GM18520 (cell line): ENCODE results near the gene PALM2AKAP2.

ENCODE experiments used
- ATAC-seq: cut with Tn5 transposase; IDR thresholded peaks from one replicate; pipeline ENCODE4 v1.9.1; 2021; ENCODE audit not compliant: unreplicated experiment

Gene PALM2AKAP2

DNA sequence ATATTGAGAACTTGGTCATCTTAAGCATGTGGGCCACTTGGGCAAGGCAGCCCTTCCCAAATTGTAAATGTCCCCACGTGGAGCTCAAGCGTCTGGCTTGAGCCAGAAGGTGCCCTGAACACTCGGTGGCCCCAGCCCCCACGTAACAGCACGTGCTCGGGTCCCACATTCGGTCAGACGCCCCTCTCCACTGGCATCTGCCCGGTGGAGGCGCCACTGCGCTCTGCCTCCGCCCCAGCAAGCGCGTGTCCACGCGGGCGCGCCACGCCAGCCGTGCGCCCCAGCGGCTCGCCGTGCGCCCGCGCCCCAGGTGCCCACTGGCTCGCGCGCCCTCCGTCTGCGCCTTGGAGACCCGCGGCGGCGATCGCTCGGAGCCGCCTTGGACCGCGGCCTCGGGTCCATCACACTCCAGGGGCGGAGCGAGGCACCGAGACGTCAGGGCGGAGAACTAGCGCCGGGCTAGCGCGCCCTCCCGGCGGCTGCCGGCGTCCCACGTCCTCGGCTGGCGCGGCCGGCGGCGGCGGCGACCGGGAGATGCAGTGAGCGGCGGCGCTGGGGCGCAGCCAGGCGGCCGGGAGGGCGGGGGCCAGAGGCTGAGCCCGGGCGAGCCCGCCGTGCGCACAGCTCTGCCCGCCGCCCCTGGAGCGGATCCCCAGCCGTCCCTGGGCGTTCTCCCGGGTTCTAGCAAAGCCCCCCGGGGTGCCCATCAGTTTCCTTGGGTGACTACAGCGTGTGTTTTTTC lies at the start of gene PALM2AKAP2:
Gene PALM2AKAP2, plus strand, starts transcription at position 488 of the 742 bp plus-strand sequence. CDS start 291 bp downstream, outside the sequence.
- ATAC-seq, result no peak

DNA sequence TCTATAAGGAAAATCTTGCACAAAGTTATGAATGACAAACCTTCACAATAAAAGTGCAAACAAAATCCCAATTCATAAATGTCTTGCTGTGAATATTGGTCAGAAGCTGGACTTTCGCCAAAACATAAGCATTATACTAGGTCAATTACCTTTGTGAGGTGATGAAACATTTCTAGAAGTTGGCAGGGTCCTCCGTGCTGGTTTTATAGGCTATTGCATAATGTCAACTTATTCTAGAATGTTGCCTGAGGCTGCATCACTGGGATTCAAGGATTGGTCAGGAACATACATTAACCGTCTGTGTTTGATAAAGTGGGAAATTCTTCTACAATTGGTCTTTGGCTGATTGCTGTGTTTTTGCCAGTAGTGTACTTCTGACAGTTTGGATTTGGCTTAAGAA lies 49.8 kb upstream of the PALM2AKAP2 start:
- no peak for ATAC-seq

DNA sequence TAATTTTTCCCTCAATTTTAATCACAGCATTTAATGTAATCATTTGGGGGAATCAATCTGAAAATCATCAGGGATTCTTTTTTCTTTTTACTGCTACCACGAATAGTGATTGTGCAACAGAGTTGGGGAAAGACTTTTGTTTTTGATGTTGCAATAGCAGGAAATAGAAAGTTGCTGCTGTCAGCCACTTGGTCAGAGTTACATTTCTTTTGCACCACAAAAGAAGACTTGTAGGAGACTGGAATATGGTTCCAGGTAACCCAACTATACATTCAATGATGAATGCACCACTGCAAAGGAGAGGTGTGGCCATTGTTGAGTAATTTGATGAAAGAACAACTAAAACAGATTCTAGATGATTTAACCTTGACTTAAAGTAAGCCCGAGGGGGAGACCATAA lies 46.3 kb upstream of the PALM2AKAP2 start:
- ATAC-seq, result no peak

DNA sequence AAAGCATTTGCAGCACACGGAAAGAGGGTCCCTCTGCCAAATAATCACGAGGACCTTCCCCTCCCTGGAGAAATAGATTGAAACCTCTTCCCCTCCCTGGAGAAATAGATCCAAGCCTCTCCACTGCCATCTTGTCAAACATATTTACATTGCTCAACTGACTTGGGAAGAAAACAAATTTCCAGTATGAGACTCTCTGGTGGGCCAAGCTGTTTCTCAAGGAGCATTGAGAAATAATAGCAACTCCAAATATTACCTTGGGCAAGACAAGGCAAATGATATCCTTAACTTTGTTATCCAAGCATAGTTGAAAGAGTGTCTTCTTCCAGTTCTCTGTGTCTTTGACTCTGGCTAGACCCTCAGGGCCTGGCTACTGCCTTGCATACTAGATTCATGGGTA lies 45.2 kb upstream of the PALM2AKAP2 start:
- no peak for ATAC-seq

DNA sequence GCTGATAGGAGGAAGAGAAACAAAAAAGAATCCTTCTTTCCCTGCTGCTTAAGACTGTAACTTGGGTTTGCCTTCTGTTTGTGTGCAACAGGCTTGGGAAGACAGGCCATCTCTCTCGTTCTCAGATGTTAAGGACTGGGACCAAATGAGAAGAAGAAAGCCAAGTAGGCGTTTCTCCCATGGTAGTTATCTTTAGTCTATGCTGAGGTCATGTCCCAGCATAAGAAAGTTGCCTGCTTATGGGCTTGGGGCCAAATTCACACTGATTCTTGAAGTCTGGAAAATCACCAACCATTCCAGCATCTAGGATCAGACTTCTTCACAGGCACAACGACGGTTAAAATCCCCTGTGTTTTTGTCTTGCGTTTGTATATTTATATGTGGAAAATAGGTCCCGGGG lies 44.2 kb upstream of the PALM2AKAP2 start:
- no peak for ATAC-seq

DNA sequence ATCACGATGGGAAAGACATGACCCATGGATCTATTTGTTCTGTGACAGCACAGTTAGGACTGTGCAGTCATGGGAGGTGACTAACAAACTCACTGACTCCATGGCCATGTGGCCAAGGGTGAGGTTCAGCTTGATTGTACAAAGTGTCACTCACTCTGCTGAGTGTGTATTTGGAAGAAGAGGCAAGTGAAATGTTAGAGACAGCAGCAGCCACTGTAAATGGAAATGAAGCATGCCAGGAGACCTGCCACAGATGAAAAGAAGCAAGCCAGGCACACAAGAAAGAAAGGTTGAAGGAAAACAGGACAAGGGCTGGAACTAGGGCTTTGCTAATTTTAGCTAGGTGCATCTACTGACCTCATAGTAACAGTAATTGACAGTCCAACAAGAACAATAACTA lies 42.7 kb upstream of the PALM2AKAP2 start:
- ATAC-seq, result no peak

DNA sequence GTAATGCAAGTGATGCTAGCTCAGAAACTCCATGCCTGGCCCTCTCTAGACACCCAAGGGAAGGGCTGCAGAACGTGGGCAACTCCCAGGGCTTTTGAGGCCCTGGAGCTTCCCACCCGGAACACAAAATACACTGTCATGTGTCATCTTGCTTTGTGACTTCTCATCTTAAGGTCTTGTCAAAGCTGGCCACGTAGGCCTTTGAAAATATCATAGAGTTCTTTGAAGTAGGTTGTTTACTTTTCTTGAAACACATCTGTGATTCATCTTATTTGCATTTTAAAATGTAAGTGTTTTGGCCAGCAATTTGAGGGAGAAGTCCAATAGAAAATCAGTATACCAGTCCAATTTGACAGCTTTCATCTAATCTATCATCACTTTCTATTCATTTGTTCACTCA lies 40.2 kb upstream of the PALM2AKAP2 start:
- no peak for ATAC-seq

DNA sequence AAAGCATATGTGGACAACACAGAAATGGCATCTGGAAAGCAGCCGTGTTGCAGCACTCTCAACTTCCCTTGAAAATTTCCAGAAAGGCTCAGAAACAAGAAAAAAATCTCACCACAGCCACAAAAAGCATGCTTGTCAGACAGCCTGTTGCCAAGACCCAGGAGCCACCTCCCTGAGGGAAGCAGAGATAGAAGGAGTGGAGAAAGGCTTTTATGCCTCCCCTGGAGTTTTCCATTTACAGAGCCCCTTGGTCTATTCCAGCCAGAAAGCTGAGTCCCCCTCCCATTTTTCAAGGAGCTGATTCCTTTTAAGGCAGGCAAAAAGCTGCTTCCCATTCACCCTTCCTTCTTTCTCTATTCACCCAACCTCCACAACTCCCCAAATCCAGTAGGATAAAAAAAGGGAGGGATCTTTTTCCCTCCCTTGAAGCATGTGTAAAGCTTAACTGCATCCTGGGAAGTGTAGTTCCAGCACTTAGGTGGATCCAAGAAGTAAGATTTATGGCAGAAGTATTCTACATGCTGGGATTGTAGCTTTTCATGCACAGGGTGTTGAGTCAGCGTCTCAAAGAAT lies 37.1 kb upstream of the PALM2AKAP2 start:
- ATAC-seq, result no peak

DNA sequence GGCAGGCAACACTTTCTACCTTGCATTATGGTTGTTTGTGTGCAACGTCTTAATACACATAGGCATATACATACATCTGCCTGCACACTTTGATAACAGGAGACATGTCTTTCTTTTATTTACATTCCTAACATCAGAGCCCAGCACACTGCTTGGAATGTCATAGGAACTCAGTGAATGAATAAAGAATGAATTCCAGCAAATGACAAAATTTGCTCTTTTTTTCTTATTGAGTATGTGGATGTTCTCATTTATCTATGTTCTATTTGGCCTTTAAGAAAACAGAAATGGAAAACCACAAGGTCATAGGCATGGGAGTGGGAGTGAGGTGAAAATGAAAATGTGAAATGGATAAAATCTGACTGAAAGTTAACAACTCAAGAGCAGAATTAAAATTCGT lies 36.3 kb upstream of the PALM2AKAP2 start:
- no peak for ATAC-seq

DNA sequence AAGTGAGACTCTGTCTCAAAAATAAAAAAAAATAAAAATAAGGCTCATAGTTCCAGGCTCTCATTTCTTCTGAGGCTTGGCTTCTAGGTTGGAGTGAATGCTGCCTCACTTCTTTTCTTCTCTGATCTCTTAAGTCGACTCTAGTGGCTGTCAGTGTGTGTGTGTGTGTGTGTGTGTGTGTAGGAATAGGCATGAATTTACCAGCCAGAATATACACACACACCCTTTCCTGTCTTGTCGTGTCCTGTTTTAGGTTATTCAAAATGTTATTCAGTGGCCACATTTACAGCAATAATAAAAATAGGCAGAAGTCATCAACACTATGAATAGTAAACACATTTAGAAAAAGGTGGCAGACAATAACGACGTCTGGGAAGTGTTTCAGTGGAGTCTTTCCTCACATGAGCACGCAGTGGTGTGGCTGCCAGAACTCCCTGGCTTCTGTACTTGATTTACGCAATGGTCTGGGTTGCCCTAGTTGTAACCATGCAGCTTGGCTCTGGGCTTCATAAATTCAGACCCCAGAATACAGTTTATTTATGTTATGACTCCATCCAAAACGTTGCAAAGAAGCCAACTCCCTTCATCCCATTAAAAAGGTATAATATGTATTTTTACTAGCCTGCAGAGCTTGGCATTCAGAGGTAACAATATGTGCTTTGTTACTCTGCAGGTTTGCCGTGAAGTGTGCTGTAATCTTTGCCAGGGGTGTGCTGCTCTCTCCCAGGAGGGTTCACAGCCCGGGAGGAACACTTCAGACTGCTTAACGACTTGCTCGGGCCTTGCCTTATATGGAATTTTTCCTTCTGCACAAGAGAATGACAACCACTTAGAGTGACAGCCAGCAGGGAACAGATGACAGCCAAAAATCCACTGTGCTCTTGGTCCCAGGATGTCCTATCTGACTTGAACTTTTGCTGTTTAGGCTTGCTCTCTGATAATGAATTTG lies 34.4 kb upstream of the PALM2AKAP2 start:
- ATAC-seq, result no peak

DNA sequence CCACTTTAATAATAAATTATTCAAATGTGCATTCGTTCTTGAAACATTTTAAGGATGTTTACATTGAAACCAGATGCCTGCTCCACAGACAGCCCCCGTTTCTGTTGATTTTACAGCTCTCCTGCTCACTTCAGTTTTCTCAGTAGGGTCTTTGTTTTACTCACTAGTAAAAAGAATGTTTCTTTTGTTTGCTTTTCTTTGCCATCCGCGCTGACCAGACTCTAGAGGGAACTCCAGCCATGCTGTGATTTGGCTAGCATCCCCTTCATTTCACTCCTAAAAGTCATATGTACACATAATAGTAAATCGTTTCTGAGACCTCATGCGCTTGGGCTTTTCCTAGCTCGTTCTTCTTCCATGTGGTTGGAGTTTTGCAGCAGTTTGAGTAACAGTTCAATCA lies 28.7 kb upstream of the PALM2AKAP2 start:
- ATAC-seq, result no peak

DNA sequence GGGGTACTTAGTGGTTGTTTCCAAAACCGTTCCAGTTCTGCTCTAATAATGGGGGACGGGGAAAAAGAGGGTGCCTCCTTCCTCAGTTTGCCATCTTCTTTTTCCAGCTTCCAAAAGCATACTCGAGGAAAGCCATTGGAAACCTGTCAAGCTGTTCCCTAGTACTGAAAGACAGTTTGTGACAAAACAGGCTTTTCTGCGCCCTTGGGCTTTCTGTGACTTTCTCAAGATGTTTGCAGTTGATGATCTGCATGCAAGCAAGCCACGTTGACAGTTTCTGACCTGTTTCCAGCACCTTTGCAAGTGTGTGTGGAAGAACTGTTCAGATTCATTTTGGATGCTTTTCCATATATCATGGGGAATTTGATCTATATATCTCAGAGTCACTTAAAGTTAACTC lies 26.7 kb upstream of the PALM2AKAP2 start:
- no peak for ATAC-seq

DNA sequence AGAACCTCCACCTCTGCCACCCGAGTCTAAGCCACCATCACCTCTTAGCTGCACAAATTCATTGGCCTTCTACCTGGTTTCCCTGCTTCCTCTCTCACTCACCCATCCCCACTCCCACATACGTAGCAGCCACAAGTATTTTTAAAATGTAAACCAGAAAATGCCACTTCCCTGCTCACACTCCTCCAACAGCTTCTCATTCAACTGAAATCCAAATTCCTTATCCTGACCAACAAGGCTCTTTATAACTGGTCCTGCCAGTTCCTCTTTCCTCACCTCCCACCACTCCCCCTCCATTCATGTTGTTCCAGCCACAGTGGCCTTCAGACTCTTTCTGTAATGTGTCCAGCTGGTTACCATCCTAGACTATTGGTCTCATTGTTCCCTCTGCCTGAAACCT lies 25.0 kb upstream of the PALM2AKAP2 start:
- no peak for ATAC-seq

DNA sequence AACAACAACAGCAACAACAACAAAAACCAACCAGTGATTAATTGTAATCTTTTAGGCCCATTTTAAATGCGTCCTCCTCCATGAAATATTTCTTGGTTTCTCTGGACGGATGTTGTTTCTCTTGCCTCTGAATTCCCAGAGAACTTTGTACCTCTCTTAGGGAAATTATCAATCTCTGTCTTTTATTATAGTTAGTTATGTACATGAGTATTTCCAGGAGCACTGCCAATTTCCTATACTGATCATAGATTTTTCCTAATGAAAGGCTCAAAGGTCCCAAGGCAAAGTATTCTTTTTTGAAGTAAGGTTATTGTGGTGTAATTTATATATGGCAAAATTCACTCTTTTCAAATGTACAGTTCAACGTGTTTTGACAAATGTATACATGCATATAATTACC lies 20.4 kb upstream of the PALM2AKAP2 start:
- no peak for ATAC-seq

DNA sequence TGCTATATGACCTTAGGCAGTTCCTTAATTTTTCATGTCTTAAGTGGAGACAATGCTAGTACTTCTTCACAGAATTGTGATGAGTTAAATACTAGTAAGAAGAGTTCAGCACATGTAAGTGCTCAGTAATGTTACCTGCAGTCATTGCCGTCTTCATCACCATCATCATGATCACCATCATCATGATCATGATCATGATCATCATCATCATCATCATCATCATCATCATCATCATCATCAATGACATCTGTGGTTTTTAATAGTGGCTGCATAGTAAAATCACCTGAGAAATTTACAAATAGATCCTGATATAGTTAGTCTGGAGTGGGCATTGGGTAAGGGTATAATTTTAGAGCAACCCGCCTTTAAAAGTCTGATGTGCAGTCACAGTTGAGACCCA lies 14.7 kb upstream of the PALM2AKAP2 start:
- no peak for ATAC-seq

DNA sequence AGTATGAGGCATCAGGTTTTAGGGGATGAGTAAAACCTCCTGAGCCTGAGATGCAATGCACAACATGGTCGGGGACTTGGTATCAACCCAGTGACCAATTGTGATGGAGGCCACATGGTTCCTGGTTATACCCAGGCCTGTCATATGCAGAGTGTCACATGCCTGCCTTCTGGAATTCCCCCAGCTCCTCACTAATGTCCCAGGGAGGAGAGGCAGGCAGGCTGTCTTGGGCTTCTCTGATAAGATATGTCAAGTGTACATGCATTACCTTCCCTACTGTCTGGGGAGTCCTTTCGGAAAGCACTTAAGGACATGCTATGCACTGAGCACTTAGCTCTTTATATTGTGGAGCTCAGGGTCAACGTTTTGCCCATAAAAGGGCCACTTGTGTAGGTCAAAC lies 14.2 kb upstream of the PALM2AKAP2 start:
- ATAC-seq, result no peak

DNA sequence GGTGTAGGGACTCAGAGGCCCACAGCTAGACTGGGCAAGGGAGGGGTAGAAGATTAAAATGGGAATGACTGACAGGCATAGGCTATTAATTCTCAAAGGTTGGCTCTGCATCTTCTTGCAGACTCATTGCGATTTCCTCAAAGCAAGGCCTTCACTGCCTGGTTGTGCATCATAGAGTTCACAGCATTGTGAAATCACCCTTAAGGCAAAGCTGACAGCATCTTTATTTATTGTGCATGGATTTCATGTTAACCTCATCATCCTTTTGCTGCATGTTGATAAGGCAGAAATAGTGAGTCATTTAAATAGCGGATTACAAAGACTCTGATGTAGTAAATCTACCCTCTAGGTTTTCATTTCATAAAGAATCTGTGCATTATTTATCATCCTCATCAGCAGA lies 13.6 kb upstream of the PALM2AKAP2 start:
- no peak for ATAC-seq

DNA sequence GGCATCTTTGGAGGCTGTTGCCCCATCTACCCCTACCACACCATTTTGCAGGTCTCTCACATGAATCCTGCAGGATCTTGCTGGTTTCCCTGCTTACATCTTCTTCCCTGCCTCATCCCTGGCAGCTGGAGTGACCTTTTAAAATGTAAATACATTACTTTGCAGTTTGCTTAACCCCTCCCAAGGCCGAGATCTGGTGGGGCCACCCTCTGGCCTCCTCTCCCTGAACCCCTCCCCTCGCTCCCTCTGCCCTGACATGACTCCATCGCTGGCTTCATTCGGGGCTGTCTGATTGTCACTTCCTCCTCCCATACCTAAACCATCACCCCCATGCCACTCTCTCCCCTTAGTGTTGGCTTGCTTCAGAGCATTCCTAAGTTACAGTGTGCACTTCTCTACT lies 12.6 kb upstream of the PALM2AKAP2 start:
- no peak for ATAC-seq

DNA sequence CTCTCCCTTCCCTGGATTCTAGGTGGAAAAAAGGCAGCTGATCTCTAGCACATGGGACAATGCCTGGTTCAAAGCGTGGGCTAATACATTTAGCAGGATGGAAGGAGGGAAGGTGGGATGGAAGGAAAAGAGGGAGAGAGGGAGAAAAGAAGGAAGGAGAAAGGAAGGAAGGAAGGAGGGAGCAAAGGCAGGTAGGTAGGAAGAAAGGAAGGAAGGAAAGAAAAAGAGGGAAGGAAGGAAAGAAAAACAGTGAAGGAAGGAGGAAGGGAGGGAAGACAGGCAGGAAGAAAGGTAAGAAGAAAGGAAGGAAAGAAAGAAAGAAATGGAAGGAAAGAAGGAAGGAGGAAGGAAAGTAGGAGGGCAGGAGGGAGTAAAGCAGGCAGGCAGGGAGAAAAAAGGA lies 12.2 kb upstream of the PALM2AKAP2 start:
- no peak for ATAC-seq

DNA sequence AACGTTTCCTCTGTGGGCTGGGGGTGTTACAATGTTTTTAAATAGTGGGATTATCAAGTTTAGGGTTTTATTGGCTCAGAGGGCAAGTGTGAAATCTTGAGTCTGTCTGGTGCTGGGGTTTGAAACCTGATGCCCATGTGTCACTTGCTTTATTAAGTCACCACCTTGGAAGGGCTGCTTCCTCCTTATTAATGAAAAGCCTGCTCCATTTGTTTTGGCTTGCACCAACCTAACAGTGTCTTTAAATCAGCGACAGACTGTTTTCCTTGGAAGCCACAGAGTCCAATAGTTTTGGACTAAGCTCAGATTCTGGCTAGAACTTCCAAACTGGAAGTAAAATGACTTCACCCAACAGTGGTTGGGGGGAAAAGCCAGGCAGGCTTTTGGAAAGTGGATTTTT lies 10.7 kb upstream of the PALM2AKAP2 start:
- ATAC-seq, result no peak

DNA sequence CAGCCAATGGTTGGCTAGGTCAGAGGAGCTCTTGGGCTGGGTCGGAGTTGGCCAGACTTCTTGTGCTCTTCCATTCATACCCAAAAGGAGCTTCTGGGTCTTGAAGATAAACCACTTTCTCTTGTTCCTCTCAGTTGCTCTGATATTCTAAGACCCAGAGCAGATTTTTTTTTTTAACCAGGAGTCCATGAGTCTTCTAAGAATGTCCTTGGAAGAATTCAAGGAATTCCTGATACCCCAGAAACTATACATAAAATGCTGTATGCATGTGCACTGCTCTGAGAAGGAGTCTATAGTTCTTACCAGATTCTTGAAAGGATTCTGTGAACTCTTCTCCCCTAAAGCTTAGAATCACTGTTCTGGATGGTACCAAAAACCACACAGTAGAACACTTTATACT lies 9.9 kb upstream of the PALM2AKAP2 start:
- no peak for ATAC-seq

DNA sequence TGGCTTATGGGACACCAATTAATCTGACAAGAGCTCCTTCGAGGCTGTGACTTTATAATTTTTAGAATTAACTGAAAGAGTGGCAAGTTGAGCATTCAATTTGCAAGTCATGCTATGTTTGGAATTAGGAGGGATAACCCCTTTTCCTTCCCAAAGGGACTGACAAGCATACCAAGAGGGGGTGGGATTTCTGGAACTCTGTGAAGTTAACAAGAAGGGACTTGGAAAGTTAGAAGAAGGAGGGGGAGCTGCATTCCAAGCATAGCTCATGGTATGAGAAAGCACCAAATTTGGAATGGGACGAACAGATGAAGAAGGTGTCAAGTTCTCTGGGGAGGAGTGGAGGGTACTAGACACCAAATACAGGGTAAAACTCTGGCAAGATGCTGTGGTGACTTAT lies 8.9 kb upstream of the PALM2AKAP2 start:
- ATAC-seq, result no peak
